T-helper 2 cell treated with Interferon-gamma antibody and Interleukin-4, amounts not matched to agents 5 μg/mL and 100 μg/mL, for 36 hours (primary cell): Measurements from ENCODE around the gene CHST5.
"Not testable (repeated sequence)": the region's sequence is repeated elsewhere in the genome, so short reads cannot be mapped to it uniquely, and the experiment has no call there.

Source experiments
- DNase-seq: peaks from one replicate; pipeline ENCODE4 v3.0.0; 2021; ENCODE audit warnings: low spot score
- H3K27ac Mint-ChIP-seq: one replicate; pipeline ENCODE4 v1.8.0; 2021; ENCODE audit warnings: mild to moderate bottlenecking, mixed read lengths
- H3K27me3 Mint-ChIP-seq: one replicate; pipeline ENCODE4 v1.8.0; 2021; ENCODE audit warnings: low read depth, mixed read lengths
- H3K36me3 Mint-ChIP-seq: one replicate; pipeline ENCODE4 v1.8.0; 2021; ENCODE audit warnings: low read depth, mixed read lengths
- H3K4me1 Mint-ChIP-seq: one replicate; pipeline ENCODE4 v1.8.0; 2021; ENCODE audit warnings: low read depth, mixed read lengths
- H3K4me3 Mint-ChIP-seq: one replicate; pipeline ENCODE4 v1.8.0; 2022; ENCODE audit warnings: mild to moderate bottlenecking, moderate library complexity, mixed read lengths
- H3K9me3 Mint-ChIP-seq: one replicate; pipeline ENCODE4 v1.8.0; 2021; ENCODE audit warnings: mixed read lengths

CHST5 gene

DNA sequence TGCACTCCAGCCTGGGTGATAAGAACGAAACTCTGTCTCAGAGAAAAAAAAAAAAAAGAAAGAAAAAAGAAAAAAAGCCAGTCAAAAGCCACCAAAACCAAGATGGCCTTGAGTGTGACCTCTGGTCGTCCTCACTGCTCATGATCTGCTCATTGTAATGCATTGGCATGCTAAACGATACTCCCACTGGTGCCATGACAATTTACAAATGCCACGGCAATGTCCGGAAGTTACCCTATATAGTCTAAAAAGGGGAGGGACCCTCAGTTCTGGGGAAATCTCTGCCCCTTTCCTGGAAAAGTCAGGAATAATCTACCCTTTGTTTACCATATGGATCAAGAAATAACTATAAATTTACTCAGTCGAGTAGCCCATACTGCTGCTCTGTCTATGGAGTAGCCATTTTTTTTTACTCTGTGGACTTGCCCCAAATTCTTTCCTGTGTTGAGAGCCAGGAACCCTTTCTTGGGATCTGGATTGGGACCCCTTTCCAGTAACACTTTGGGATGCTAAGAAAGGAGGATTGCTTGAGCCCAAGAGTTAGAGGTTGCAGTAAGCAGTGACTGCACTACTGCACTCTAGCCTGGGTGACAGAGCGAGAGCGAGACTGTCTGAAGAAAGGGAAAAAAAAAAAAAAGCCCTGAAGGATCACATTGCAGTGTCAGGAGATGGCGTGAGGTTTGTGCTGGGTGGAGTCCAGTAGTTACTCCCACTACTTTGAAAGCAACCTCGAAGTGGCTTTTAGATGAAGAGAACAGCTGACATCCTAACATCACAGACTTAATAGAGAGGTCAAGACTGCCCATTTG lies 23.9 kb upstream of the CHST5 start:
- no peak overlapping the region for H3K4me3 Mint-ChIP-seq
- H3K36me3 Mint-ChIP-seq, result no peaks in the 10 kb centered on the region
- no peak for DNase-seq
- peaks cover 11% of the 10 kb centered on the region for H3K4me1 Mint-ChIP-seq
- peaks cover 26% of the 10 kb centered on the region for H3K27me3 Mint-ChIP-seq
- no peaks in the 10 kb centered on the region for H3K9me3 Mint-ChIP-seq
- no peak overlapping the region for H3K27ac Mint-ChIP-seq

DNA sequence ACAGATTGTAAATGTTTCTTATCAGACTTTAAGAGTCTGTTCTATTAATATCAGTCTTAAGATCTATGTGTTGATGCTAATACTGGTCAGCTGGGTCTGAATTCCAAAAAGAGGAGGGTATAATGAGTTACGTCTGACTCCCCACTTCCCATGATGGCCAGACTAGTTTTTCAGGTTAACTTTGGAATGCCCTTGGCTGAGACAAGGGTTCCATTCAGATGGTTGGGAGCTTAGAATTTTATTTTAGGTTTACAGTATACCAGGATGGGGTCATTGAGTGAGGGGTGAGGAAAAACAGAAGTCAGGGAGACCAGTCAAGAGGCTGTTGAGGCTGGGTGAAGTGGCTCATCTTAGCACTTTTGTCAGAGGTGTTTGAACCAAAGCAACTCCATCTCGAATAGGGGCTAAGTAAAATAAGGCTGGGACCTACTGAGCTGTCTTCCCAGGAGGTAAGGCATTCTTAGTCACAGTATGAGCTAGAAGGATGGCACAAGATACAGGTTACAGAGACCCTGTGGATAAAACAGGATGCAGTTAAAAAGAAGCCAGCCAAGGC lies 23.0 kb upstream of the CHST5 start:
- H3K27ac Mint-ChIP-seq, result no peak overlapping the region
- H3K4me3 Mint-ChIP-seq, result no peak overlapping the region
- peaks cover 28% of the 10 kb centered on the region for H3K27me3 Mint-ChIP-seq
- H3K36me3 Mint-ChIP-seq, result no peaks in the 10 kb centered on the region
- no peaks in the 10 kb centered on the region for H3K9me3 Mint-ChIP-seq
- DNase-seq, result no peak
- peaks cover 9% of the 10 kb centered on the region for H3K4me1 Mint-ChIP-seq

DNA sequence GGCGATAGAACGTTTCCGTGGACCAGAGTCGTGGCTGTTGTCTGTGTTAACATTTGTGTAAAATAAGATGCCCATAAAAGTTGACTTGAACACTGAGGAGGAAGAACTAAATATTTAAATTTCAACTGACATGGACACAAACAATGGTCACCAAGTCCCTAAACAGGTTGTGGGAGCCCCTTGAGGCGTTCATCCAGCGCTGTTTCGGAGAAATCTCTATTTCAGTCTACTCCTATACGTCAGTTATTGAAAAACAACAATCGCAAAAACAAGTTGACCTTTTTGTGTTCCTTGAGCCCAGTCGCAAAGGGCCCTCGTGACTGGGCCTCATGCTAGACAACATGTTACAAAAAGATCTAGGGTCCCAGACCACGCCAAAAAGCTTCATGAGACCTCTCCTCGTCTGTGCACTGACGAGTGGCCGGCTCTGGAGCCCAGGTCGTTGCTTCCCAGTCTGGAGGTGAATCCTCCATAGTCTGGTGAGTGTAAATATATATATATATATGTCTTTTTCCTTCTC lies 20.6 kb upstream of the CHST5 start:
- peak overlapping the region; percentile 93 for H3K4me3 Mint-ChIP-seq
- no peak for DNase-seq
- H3K27ac Mint-ChIP-seq, result peak overlapping the region; percentile 78
- H3K27me3 Mint-ChIP-seq, result peaks cover 30% of the 10 kb centered on the region
- peaks cover 9% of the 10 kb centered on the region for H3K4me1 Mint-ChIP-seq
- no peaks in the 10 kb centered on the region for H3K36me3 Mint-ChIP-seq
- H3K9me3 Mint-ChIP-seq, result no peaks in the 10 kb centered on the region

GRCh38 chr16:75555707-75556430 lies 20.0 kb upstream of the CHST5 start, which contains the start of gene TMEM231:
TMEM231 (minus strand) TSS chr16:75556252; CDS start chr16:75556209, 43 bp downstream.
- peak within 1 kb of the TSS; percentile 93 for H3K4me3 Mint-ChIP-seq
- peak within 1 kb of the TSS; percentile 85 for H3K27ac Mint-ChIP-seq
- peak; percentile 95 for DNase-seq
- H3K4me1 Mint-ChIP-seq, result peaks cover 9% of the 10 kb centered on the region
- no peaks in the 10 kb centered on the region for H3K36me3 Mint-ChIP-seq
- H3K9me3 Mint-ChIP-seq, result no peaks in the 10 kb centered on the region
- peaks cover 29% of the 10 kb centered on the region for H3K27me3 Mint-ChIP-seq

- H3K27ac Mint-ChIP-seq, result peak overlapping the region; percentile 85
- H3K4me3 Mint-ChIP-seq, result peak overlapping the region; percentile 93
- no peak for DNase-seq
- peaks cover 26% of the 10 kb centered on the region for H3K27me3 Mint-ChIP-seq
- no peaks in the 10 kb centered on the region for H3K36me3 Mint-ChIP-seq
- no peaks in the 10 kb centered on the region for H3K9me3 Mint-ChIP-seq
- peaks cover 9% of the 10 kb centered on the region for H3K4me1 Mint-ChIP-seq
Observed at GRCh38 chr16:75555213-75555706, 19.4 kb upstream of the CHST5 start.

- H3K27me3 Mint-ChIP-seq, result peaks cover 25% of the 10 kb centered on the region
- H3K4me3 Mint-ChIP-seq, result no peak overlapping the region
- DNase-seq, result no peak
- no peaks in the 10 kb centered on the region for H3K9me3 Mint-ChIP-seq
- peaks cover 11% of the 10 kb centered on the region for H3K4me1 Mint-ChIP-seq
- H3K27ac Mint-ChIP-seq, result no peak overlapping the region
- no peaks in the 10 kb centered on the region for H3K36me3 Mint-ChIP-seq
Observed at GRCh38 chr16:75552951-75553350, 17.0 kb upstream of the CHST5 start.

DNA sequence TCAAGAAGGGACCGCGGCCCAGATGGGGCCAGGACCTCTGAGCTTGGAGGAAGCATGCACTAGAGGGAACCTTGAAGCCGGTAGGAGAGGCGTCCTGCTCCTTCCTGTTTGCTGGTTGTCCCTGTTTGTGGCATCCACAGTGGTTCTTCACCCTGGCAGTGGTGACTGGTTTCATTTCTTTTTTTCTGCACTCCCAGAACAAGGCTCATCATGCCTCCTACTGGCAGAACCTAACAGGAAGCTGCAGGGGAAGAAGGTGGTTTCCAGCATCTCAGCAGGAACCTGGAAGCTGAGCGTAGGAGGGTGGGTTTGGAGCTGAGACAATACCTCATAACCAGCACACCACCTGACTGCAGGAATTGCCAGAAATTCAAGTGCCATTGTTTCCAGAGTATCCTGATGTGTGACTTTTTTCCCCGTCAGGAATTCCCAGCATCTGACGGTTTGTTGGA lies 14.3 kb upstream of the CHST5 start:
- Mint-ChIP-seq H3K9me3 (no peaks in the 10 kb centered on the region), H3K4me3 (no peak overlapping the region), H3K27me3 (peaks cover 25% of the 10 kb centered on the region), H3K36me3 (no peaks in the 10 kb centered on the region), H3K27ac (no peak overlapping the region), H3K4me1 (peaks cover 4% of the 10 kb centered on the region)
- DNase-seq, result peak; percentile 37

DNA sequence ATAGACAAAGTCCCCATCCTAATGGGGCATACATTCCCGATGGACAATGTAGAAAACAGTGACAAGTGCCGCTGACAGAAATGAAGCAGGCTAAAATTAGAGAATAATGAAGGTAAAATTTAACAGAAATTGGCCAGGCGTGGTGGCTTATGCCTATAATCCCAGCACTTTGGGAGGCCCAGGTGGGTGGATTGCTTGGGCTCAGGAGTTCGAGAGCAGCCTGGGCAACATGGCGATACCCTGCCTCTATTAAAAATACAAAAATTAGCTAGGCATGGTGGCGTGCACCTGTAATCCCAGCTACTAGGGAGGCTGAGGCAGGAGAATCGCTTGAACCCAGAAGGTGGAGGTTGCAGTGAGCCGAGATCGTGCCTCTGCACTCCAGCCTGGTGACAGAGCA lies 12.5 kb upstream of the CHST5 start:
- DNase-seq, H3K4me1 Mint-ChIP-seq, H3K27ac Mint-ChIP-seq, H3K4me3 Mint-ChIP-seq, H3K9me3 Mint-ChIP-seq, H3K36me3 Mint-ChIP-seq: not testable (repeated sequence)
- H3K27me3 Mint-ChIP-seq, result peaks cover 15% of the 10 kb centered on the region

- no peak for DNase-seq
- Mint-ChIP-seq H3K27ac (no peak overlapping the region), H3K4me3 (no peak overlapping the region), H3K36me3 (no peaks in the 10 kb centered on the region), H3K4me1 (peaks cover 2% of the 10 kb centered on the region), H3K9me3 (no peaks in the 10 kb centered on the region), H3K27me3 (peaks cover 7% of the 10 kb centered on the region)
Observed at GRCh38 chr16:75546293-75546692, 10.4 kb upstream of the CHST5 start.

DNA sequence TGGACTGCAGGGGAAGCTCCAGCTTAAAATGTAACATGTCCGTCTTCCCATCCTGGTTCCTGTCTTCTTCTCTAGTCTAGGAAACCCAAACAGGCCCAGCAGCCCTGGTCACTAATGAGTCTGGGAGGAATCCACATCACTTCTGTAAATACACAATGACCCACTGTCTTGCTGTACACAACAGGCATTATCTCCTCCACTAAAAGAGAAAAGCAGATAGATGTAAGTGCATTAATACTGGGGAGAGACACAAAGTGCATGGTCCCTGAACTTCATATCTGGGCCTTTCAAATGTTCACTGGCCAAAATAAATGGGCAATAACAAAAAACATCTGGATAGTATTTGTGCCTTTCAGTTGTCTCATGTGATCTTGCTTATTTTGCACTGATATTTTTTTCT lies 10.0 kb upstream of the CHST5 start:
- not testable (repeated sequence) for H3K9me3 Mint-ChIP-seq, H3K4me1 Mint-ChIP-seq, H3K4me3 Mint-ChIP-seq, H3K27ac Mint-ChIP-seq, H3K27me3 Mint-ChIP-seq, H3K36me3 Mint-ChIP-seq, DNase-seq

- not testable (repeated sequence) for H3K9me3 Mint-ChIP-seq, H3K4me3 Mint-ChIP-seq, H3K27me3 Mint-ChIP-seq, H3K4me1 Mint-ChIP-seq, DNase-seq, H3K27ac Mint-ChIP-seq, H3K36me3 Mint-ChIP-seq
Observed at GRCh38 chr16:75542462-75542861, 6.6 kb upstream of the CHST5 start.

DNA sequence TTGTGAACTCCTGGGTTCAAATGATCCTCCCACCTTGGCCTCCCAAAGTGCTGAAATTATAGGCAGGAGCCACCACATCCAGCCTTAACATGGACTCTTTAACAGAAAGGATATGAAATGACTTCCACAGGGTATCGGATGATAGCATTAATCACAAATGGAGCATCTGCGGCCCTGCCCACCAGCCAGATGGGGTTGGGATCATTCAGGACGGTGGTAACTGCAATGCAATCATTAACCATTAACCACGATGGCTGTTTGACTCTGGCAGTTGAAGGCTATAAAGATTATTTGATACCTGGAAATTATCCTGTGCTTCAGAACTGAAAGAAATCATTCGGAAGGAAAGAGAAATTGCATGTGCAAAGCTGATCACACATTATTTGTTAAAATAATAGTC lies 5.3 kb upstream of the CHST5 start:
- Mint-ChIP-seq H3K27me3 (no peaks in the 10 kb centered on the region), H3K4me1 (peaks cover 2% of the 10 kb centered on the region), H3K4me3 (no peak overlapping the region), H3K36me3 (no peaks in the 10 kb centered on the region), H3K27ac (no peak overlapping the region), H3K9me3 (no peaks in the 10 kb centered on the region)
- DNase-seq, result no peak

DNA sequence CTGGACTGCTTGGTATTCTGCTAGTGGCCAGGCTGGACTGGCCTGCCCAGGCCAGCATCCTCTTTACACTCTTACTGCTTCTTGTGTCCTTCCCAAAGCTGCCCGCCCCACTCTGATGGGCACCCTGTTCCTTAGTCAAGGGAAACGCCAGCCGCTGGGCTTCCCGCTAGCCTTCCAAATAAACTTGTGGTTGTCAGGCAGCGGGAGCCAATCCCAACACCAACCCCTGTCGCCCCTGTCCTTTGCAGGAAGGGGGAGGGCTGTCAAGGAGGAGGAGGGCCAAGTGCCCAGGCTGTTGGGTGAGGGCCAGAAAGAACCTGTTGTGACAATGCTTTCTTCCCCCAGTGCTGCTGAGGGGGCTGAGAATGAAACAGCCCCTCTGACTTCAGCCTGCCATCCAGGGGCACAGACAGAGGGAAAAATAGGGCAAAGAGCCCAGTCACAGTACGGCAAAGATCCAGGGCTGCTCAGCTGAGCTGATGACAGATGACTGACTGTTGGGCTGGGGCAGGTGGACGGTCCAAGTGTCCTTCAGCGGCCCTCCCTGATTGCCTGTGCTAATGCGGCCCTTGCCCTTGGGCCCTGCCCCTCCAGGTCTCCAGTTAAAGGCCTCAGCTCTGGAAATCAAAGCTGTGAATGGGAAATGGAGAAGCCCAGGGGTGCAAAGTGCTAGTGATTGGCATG lies 3.1 kb upstream of the CHST5 start:
- H3K27me3 Mint-ChIP-seq, H3K4me1 Mint-ChIP-seq, DNase-seq, H3K27ac Mint-ChIP-seq, H3K9me3 Mint-ChIP-seq, H3K4me3 Mint-ChIP-seq, H3K36me3 Mint-ChIP-seq: not testable (repeated sequence)
